NAMALWA (cell line): ENCODE data around the gene KRT73.

Experiments
- DNase-seq: peaks from one replicate; pipeline ENCODE4 v3.0.0-alpha.2; 2015; ENCODE audit warnings: low spot score

The KRT73 gene

DNA sequence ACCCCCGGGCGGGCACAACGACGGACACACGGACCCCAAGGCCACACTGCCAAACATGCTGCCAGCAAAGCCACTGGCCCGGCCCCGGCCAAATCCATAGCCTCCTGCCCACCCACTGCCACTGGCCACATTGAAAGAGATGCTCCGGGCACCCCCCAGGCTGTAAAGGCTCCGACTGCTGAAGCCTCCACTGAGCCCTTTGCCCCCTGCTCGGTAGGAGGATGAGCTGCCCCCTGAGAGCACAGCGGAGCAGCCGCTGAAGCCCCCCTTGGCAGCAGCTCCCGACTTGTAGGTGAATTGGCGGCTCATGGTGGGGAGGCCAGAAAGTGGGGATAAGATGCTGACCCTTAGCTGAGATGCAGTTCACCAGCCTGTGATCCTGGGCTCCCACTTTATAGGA is at the start of gene KRT73:
TSS of gene KRT73 (minus strand) at position 344 of the 400 bp plus-strand sequence. CDS start at position 309, 35 bp downstream.
- no peak for DNase-seq

DNA sequence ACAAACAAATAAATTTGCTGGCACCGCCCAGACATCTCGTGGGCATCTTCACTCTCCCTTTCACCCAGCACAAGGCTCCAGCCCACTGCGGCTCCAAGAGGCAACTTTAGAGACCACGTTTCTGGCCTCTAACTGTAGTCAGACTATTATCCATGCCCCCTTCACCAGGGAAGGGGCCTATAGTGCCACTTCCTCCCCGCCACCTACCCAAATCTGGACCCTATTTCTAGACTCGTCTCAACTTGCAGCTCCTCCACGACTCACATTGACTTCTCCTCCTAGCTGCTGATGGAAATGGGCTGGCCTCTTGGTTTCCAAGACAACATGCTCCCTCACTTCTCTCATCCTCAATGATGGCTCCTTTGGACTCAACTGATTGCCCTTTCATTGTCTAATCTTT is 49.6 kb upstream of the KRT73 start:
- DNase-seq: no peak

DNA sequence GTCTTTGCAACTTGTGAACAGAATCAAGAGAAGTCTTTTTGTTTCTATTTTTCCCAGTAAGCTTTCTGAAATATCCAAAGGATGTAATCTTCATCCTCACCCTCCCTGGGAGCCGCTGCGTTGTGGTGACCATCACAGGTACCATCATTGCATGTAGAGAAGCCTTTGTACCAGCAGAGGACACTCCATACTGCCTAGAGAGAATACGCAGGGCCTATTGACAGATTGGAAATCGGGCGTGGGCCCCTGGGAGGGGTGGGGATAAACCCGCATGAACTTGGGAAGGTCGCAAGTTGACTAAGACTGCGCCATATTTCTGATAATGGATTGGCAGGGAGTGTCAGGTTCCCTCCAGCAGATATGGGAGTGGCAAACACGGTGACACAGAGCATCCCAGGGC is 49.1 kb upstream of the KRT73 start:
- DNase-seq: no peak

DNA sequence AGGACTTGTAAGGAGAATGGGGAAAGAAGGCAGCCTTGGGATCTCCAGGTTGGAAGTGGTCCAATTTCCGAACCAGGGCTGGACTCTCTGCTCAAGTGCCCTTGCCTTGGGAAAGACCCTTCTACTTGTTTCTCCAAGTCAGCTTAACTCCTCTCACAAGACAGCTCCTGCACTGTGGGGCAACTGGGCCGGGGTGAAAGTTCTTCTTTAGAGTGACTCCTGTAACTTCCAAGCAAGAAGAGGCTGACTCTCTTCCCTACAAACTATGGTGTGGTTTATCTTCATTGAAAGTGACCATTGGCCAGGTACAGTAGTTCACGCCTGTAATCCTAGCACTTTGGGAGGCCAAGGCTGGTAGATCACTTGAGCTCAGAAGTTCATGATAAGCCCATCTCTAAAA is 48.1 kb upstream of the KRT73 start:
- DNase-seq: no peak

DNA sequence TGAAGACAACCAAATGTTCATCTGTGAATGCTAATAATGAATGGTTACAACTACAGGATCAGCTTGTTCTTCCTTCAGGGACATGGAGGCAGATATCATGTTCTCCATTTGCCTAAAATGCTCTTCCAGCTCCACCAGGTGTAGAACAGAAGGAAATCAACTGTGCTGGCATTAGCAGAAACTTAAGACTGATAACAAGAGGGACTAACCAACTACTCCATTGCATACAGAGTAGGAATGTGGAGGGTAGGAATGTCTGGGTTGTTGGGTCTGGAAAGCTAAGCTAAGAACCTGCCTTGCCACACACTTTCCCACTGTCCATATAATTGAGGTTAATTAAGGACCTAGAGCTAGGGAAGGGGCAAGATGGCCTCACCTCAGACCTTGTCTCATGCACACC is 45.1 kb upstream of the KRT73 start:
- DNase-seq: no peak

DNA sequence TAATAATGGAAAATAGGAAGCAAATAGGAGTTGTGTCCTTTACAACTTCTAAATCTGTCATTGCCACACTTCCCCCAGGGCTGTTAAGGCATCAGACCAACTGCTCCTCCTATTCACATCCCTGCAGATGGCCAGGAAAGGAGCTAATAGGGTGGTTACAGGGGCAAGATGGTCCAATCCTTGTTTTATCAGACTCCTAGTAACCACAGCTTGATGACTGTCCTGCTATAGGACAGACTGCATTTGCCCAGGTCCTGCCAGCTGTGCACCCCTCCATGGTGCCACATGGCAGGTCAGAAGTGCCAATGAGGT is 44.5 kb upstream of the KRT73 start:
- DNase-seq: no peak

DNA sequence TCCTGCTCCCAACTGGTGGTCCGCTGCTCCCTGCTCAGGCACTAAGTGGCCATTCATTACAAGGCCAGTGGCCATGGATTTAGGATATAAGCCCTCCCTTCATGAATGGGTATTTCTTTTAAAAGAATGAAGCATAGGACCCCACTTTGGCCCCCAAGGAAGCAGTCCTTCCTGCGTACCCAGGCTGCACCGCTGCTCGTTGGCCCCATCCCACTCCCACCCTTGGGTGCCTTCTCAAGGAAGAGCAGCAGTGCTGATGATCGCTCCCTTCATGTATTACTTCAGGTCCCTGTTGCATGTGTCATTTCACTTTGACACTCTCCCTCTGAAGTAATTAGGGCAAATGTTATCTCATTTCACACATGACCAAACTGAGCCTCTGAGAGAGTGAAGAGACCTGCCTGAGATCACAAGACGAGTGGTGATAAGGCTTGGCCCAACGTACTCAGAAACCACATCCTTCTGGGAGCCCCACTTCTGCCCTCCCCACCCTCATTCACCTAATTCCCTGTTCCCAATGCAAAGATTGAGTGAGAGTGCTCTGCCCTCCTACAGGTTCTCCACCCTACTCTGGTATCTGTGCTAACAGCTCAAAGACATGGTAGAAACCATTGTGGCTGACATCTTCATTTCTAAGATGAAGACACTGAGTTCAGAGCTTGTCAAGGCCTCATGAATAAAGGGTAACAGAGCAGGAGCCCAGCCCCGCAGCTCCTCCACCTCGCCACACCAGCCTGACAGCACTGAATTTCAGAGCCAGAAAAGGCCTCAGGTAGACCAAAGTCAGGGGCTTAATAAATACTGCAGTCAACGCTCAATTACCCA is 43.9 kb upstream of the KRT73 start:
- DNase-seq: no peak

DNA sequence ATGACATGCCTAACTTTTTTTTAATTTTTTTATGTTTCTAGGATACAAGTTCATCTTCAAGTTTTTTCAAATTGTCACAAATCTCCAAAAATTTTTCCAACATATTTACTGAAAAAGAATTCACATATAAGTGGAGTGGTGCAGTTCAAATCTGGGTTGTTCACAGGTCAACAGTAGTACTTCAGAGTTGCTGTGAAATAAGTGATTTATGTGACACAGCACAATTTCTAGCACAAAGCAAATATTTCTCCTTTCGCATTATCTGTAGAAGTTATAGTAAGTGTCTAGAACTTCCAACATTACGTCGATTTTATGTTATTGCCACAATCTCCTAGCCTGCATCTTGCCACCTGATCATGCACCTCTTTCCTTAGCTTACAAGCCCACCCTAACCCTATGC is 43.3 kb upstream of the KRT73 start:
- no peak for DNase-seq

DNA sequence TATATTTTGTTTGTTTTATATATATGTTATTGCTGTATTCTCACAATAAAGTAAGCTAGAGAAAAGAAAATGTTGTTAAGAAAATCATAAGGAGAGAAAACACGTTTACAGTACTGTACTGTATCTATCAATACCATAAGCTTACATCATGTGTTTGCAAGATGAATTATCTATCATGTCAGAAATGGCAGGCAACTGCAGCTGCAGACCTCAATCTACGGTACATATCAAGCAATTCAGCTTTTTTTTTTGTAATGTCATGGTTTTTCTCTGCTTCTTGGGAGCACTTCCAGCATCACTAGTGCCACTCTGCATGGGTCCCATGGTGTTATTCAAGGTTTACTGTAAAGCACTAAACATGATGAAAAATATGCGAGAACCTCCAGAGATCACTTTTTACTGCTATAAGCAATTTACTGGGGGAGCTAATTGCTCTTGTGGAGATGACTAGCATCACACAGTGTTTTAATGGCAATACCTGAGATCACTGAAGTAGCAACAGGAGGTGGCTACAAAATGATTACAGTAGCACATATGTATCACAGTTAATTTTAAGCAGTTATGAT is 42.7 kb upstream of the KRT73 start:
- no peak for DNase-seq

DNA sequence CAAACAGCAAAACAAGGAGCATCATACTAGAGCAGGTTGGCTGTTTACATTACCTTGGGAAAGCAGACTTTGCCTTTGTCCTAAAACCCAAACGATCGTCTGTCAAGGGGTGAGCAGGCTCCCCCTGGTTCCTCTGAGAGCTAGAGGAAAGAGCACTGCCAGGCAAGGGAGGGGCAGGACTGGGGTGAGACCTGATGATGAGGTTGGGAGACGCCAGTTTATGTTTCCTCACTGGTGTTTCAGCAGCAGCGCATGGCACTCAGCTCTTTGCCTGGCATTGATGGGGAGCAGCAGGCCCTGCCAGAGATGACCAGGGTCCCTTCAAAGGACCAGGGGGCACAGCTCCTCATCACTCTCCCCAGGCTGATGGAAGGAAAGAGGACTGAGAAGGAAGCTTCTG is 41.6 kb upstream of the KRT73 start:
- DNase-seq: no peak

DNA sequence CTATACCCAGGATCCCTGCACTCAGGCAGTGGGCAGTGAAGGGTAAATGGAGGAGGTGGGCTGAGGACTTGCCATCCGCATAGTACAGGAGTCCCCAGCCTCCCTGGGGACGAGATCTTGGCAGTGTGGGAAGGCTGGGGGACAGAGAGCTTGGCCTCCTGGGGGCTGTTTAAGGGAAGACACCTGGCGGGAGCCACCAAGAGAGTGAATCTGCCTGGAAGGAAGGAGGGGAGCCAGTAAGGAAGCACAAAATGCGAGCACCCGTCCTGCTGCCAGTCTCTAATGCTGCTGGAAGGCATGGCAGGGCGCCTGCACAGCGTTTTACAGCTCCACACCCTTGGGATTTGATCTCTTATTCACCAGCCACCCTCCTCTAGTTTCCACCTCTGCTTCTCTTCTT is 41.0 kb upstream of the KRT73 start:
- no peak for DNase-seq

DNA sequence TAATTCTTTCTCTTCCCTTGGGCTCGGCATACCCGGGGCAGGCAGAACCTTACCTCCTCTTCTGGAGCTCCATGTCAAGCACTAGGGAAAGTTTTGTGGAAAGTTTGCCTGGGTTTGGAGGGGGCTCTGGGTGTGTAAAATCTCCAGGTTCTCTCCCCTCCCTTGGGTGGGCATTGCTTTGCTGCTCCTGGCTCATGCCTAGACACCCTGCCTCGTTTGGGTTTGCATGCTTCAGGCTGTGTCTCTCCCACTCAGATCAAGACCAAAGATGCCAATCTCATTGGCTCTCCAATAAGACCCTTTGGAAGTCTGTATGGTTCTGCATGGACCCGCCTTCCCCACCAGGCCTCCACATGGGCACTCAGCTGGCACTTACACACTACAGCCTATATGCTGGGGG is 39.8 kb upstream of the KRT73 start:
- no peak for DNase-seq

DNA sequence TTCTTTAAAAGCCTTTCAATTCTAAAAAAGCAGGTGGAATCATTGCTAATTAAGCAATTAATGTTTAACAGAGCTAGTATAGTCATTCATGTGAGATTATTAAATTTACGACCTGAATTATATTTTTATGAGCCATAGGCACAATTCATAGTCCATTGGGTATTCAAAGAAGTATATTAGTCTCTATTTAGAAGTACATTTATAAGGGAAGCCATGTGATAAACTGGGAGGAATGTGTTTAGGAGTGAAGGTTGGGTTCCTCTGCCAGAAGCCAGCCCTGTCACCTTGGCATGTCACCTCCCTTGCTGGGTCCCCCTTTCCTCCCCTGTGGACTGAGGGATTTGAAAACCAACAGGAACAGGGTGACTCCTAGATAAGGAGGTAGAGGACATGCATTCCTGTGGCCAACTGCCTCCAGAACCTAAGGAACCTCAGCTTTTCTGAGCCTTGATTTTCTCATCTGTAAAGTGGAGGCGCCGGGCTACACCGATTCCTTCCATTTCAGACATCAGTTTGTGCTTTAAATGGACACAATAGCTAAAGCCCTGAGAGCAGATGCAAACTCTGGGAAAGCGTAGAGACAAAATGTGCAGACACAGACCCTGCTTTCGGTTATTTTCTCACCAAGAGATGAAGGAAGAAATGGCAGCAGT is 39.0 kb upstream of the KRT73 start:
- no peak for DNase-seq

DNA sequence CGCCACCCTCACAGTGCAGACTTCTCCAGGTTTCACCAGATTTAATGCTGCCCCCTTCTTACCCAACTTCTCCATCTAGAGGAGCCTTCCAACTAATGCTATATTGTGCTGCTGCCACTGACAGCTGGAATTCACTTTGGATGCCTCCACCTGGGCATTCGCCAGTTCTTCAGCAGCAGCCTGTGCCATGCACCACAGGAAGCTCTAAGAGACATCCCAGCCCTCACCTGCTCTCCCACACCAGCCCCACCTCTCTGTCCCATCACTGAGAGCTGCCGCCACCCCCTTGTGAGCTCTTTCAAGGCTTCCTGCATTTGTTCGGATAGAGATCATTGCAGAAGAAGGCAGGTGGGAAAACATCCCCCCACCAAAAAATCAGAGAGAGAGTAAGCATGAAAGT is 38.3 kb upstream of the KRT73 start:
- DNase-seq: no peak

DNA sequence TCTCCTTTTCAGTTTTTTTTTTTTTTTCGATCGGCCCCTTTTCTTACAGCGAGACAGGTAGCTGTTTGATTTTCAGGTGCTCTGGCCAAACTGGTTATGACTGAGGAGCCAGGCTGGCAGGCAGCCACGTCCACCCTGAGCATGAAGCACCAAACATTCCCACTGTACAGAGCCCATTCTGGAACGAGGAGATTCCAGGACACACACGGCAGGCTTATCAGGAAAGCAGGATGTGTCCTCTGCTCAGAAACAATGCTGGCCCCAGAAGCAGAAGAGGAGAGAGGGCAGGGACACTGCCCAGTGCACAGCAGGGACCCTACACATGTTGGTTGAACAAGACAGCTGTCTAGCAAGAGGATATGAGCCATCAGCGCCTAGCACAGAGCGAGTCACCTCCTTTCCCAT is 37.4 kb upstream of the KRT73 start:
- DNase-seq: no peak

DNA sequence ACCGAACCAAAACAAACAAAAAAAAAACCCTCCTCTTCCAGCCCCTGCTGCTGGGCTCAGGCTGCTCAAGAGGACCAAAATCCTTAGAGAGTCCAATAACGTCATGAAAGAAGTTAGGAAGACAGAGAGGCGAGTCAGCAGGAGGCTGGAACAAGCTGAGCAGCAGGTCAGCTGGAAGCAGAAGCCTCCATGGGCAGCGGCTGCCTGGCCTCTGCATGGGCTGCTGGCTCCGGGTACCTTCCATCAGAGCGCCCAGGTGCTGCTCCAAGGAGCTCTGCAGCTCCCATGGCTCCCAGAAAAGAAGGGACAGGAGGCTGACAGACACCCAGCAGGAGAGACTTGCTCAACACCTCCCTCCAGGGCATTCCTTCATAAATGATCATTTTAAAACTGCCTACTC is 36.9 kb upstream of the KRT73 start:
- no peak for DNase-seq

DNA sequence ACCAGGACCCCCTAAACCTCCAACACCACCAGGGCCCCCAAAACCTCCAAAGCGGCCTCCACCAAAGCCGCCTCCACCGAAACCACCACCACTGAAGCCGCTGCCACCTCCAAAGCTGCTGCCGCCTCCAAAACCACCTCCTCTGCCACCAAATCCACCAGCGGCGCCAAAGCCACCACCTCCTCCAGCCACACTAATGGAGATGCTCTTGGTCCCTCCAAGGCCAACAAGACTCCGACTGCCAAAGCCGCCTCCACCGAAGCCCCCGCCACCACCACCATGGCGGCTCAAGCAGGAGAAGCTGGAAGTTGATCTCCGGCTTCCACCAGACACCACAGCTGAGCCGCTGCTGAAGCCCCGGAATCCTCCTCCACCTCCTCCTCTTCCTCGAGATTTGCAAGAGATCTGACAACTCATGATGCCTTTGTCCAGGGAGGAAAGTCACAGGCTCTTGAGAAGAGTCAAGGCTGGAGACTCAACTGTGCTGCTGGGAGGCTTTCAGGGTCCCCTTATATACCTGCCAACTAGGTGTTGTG is 33.4 kb upstream of the KRT73 start, which contains the start of gene KRT2:
TSS of gene KRT2 (minus strand) at position 486 of the 536 bp plus-strand sequence. CDS start at position 417, 69 bp downstream.
- DNase-seq: no peak

DNA sequence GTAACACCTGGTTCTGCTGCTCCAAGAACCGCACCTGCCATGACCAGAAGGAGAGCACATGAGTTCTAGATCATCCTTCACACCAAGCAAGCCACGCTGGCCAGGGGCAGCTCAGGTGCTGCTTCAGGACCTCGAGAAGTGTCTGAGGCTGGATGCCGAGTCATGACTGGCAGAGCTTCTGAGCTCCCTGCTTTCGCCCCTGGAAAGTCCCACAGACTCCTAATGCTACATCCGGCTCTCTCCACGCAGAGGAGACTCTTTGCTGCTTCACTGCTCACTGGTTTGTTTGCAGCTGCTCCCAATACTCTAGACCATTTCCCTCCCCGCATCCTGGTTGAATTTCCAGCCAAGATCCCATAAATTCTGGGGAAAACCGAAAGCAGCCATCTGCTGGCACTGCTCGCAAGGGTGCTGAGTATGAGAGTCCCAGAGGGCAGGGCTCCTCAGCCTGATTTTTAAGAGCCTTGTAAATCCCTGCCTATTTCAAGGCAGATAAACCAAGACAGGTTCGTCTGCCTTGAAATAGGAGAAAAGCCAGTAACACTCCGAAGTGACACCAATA is 32.2 kb upstream of the KRT73 start:
- no peak for DNase-seq

DNA sequence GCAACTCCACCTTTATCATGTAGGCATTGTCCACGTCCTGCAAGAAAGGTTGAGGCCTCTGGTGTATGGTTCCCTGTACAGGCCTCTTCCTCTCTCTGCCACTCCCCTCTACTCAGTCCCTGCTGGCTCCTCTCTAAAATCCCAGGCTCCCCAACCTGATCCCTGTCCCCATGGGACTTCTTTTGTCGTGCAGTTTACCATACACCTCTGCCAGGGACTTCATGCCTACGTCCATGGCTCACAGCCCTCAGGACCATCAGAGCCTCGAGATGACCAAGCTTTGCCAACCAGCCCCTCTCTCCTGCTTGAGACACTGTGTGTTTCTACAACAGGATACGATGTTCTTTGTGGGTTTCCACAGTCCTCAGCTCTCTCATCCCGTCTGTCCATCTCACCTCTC is 30.7 kb upstream of the KRT73 start:
- DNase-seq: no peak

DNA sequence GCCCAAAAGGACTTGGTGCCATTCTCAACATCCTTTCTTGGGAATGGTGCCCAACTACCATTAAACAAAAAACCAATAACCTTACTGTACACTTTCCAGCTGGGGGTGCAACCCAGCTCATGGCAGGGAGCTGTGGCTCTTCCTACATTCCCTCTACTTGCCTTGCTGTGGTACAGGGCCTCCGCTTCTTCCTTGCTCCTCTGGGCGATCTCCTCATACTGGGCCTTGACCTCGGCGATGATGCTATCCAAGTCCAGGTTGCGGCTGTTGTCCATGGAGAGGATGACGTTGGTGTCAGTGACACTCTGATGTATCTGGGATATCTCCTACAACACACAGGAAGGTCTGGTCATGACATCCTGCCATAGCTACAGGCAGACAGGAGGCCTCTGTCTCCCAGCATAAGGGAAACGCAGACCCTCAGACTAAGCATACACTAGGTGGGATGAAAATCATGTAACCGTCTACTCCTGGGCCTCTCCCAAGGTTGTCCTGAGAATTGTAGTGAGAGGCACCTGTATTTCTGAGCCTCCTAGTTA is 29.7 kb upstream of the KRT73 start:
- DNase-seq: no peak

DNA sequence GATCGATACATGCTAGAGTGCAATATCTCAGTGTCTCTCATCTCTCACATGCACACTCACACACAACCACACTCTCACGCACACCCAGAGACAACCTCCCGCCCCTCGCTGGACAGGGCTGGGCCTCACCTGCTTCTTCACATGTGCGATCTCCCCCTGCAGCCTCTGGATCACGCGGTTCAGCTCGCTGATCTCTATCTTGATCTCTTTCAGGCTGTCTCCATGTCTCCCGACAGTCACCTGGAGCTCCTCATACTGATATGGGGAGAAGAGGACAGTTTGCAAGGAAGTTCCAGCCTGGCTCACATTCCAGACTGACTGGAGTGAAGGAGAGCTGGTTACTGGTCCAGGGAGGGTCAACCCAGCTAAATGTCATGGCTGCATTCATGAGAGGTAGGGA is 29.2 kb upstream of the KRT73 start:
- no peak for DNase-seq

DNA sequence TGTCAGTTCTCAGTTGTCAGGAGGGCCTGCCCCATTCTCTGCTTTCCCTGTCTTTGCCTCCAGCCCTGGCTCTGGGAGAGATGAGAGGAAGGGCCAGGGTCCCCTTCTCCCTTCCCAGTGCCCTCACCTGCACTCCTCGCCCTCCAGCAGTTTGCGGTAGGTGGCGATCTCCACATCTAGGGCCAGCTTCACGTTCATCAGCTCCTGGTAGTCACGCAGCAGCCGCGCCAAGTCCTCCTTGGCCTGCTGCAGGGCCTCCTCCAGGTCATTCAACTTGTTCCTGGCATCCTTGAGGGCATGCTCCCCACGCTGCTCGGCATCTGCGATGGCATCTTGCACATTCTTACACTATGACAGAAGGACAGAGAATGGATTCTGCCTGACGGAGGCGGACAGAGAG is 28.3 kb upstream of the KRT73 start:
- DNase-seq: no peak

DNA sequence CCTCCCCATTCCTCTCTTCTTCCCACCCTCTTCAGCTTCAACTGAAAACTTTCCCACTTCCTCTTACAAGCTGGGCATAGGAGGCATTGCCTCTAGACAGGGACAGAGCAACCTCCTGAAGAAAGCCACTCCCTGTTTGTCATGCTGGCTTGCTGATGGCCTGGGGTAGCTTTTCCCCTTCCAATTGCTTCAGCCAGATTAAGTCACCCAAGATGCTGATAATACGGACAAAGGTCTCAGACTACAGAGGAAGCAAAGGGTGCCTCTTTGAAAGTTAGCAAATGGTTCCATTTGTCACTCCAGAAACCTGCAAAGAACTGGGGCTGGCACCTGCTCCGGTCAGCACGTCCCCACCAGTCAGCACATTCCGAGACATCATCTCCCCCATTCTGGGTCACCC is 27.6 kb upstream of the KRT73 start:
- DNase-seq: no peak
